GM21825 (cell line): ENCODE data around the gene HCFC1R1.
"Not testable (repeated sequence)": the region's sequence is repeated elsewhere in the genome, so short reads cannot be mapped to it uniquely, and the experiment has no call there.

Experiments used
- ATAC-seq: cut with Tn5 transposase; IDR thresholded peaks from one replicate; pipeline ENCODE4 v1.9.1; 2021; ENCODE audit warnings: mild to moderate bottlenecking, moderate library complexity; ENCODE audit not compliant: unreplicated experiment

HCFC1R1 gene, protein sequence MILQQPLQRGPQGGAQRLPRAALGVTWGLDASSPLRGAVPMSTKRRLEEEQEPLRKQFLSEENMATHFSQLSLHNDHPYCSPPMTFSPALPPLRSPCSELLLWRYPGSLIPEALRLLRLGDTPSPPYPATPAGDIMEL

GRCh38 chr16:3023669-3024478 is at the start of gene HCFC1R1, which contains the start of gene THOC6:
HCFC1R1 (minus strand) TSS chr16:3023942; CDS start chr16:3023941, 1 bp downstream.
THOC6 (plus strand) TSS chr16:3024035; CDS start chr16:3024327, 292 bp downstream.
- ATAC-seq: peak; percentile 56

DNA sequence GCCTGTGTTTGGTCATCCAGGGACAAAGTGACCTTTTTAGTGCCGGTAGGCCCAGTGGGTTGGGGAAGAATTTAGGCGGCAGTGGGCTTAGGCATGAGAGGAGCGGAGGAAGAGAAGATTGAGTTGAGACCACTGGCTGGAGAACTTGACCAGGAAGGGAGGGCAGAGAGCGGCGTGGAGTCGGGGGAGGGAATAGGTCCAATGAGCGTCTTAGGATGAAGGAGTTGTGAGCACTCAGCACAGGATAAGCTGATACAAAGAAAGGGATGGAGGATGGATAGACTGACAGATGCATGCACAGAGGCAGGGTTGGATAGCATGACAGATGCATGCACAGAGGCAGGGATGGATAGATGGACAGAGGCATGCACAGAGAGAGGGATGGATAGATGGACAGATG is 49.7 kb upstream of the HCFC1R1 start:
- ATAC-seq: no peak

DNA sequence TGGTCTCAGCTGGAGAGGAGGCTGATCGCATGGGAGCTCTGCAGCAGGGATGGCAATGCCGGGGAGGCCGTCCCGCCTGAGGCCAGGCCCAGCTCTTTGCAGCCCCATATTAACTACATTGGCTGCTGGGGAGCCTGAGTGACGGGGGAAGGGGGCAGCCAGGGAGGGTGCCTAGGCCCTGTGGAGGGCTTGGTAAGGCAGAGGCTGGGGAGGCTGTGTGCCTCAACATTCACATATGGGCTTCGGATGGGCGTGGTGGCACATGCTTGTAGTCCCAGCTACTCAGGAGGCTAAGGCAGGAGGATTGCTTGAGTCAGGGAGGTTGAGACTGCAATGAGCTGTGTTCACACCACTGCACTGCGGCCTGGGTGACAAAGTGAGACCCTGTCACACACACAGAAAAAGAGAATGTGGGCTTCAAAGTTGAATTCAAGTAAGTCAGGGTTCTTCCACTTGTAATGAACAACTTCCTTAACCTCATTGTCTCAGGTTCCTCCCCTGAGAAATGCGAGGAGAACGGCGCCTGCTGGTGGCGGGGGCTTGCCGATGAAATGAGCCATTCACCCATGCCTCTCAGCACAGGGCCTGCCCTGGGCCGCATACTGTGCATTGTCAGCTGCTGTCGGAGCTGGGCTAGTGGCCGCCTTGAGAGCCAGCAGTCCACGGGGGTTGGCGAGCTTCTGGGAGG is 49.0 kb upstream of the HCFC1R1 start:
- not testable (repeated sequence) for ATAC-seq

DNA sequence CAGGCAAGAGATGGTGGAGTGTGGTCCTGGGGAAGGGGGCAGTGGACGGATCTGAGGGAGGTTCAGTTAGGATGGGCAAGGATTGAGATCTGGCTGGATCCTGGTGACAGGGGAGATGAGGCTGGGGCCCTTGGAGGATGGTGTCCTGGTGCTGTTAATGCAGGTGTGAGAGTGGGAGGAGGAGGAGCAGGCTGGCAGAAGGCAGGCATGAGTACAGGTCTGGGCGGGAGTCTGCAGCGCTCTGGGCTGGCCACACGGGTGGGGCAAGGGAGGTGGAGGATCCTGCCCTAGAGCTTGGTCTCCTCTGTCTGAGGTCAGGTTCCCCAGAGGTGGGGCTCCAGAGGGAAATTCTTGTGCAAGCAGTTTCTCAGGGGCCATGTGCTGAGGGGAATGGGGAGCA is 48.4 kb upstream of the HCFC1R1 start:
- not testable (repeated sequence) for ATAC-seq

GRCh38 chr16:3071655-3072054 is 47.9 kb upstream of the HCFC1R1 start:
- ATAC-seq: no peak

GRCh38 chr16:3070608-3071111 is 46.9 kb upstream of the HCFC1R1 start:
- ATAC-seq: no peak

DNA sequence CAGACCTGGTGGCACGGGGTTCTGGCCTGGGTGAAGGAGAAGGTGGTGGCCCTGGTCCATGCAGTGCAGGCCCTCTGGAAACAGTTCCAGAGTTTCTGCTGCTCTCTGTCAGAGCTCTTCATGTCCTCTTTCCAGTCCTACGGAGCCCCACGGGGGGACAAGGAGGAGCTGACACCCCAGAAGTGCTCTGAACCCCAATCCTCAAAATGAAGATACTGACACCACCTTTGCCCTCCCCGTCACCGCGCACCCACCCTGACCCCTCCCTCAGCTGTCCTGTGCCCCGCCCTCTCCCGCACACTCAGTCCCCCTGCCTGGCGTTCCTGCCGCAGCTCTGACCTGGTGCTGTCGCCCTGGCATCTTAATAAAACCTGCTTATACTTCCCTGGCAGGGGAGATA is 45.4 kb upstream of the HCFC1R1 start:
- ATAC-seq: not testable (repeated sequence)

DNA sequence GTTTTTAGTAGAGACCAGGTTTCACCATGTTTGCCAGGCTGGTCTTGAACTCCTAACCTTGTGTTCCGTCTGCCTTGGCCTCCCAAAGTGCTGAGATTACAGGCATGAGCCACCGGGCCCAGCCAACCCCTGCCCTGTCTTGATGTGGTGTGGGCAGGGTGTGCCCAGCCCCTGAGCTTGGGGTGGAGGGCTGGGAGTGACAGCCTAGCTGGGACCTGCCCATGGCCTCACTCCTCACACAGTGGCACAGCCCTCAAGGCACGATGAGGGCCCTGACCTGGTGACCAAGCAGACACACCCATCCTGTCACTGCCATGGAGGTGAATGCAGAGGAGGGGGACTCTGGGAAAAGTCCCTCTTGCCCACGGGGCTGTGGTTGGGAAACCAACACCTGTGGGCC is 44.7 kb upstream of the HCFC1R1 start:
- ATAC-seq: no peak

DNA sequence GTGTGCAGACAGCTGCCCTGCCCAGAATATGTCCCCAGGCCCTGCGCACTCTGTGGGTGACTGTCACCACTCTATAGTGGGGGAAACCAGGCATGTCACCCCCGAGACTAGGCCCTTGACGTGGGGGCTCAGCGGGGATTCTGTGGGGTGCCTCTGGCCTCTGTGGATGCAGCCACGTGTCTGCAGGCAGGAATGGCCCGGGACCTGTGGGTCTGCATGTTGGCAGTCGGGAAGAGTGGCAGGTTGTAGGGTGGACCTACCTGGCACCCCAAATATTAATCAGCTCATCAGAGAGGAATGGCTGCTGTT is 42.7 kb upstream of the HCFC1R1 start:
- ATAC-seq: no peak

DNA sequence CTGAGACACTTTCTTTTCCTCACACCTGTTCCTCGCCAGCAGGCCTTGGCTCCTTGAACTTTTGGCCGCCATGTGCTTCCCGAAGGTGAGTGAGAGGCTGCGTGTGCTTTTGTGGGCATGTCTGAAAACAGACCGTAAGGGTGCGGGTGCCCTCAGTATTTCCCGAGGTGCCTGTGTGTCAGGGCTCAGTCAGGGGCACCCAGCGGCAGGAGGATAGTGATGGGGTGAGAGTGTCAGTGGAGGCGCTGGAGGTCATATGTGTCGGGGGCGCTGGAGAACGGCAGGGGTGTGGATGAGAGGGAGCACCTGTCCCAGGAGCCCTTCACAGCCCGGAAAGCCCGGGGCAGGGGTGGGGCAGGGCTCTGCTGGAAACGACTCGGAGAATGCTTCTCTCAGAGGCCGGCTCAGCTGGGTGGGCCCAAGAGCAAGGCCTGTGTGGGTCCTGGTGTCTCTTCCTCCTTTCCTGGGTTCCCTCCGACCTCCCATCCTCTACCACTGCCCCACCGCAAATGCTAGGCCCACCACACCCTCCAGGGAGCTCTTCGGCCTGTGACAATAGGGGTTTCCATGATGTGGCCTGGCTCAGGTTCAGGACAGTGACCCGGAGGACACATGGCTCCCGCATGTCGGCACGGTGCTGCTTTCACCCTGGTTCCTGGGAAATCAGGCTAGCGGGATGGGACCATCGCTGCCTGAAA is 42.1 kb upstream of the HCFC1R1 start:
- no peak for ATAC-seq

GRCh38 chr16:3065069-3065741 is 41.5 kb upstream of the HCFC1R1 start, which contains the start of gene IL32:
IL32 (plus strand) TSS chr16:3065640; CDS start chr16:3065812, 172 bp downstream.
- ATAC-seq: no peak

- no peak for ATAC-seq
Observed at GRCh38 chr16:3063625-3064386, 40.1 kb upstream of the HCFC1R1 start.

DNA sequence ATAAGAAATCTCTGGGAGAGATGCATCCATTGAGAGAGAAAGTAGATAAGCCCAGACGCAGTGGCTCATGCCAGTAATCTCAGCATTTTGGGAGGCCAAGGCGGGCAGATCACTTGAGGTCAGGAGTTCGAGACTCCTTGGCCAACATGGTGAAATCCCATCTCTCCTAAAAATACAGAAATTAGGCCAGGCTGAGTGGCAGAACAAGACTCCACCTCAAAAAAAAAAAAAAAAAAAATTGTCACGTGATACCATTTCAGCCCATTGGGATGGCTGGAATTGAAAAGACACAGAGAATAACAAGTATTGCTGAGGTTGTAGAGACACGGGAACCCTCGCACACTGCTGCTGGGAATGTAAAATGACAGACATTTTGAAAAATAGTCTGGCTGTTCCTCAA is 38.8 kb upstream of the HCFC1R1 start:
- ATAC-seq: no peak

DNA sequence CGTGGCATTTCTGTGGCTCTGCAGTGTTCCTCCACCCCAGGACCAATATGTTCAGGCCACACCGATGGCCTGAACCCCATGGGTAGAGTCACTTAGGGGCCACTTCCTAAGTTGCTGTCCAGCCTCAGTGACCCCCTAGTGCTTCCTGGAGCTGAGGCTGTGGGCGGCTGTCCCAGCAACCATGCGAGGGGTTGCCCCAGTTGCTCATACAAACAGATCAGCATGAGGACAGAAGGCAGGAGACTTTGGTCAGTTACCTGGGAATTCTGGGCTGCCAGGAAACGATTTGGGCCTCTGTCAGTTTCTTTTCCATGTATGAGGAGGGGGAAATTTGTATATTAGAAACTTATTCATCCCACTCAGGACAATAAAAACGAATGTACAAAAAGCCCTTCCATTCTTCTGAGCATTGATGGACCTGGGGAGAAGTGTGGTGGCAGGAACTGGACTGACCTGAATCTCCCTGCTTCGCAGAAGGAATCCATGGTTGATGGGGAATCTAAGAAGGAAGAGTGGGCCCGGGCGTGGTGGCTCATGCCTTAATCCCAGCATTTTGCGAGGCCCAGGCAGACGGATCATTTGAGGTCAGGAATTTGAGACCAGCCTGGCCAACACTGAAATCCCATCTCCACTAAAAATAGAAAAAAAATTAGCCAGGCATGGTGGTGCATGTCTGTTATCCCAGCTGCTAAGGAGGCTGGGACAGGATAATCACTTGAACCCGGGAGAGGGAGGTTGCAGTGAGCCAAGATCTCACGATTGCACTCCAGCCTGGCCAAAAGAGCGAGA is 36.8 kb upstream of the HCFC1R1 start:
- no peak for ATAC-seq

DNA sequence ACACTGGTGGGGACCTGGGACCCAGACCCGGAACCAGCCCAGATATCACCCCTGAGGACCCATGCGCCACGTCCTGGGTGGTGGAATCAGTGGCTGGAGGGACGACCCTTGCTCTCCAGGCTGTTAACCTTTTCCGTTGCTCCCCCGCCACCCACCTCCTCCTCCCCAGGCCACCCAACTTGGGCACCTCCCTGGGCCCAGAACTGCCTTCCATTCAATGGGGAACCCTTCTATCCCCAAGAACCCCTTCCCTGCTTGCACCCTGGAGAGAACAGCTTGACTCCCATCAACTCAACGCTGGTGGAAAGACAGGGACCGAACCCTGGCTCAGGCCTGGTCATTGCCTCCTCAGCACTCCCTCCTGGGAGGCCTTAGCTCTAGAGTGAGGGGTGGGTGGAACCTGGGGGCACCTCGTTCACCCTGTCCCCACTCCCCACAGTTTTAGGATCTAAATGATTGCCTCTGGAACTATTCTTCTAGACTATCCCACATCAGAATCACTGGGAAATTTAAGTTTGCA is 36.0 kb upstream of the HCFC1R1 start:
- ATAC-seq: no peak

DNA sequence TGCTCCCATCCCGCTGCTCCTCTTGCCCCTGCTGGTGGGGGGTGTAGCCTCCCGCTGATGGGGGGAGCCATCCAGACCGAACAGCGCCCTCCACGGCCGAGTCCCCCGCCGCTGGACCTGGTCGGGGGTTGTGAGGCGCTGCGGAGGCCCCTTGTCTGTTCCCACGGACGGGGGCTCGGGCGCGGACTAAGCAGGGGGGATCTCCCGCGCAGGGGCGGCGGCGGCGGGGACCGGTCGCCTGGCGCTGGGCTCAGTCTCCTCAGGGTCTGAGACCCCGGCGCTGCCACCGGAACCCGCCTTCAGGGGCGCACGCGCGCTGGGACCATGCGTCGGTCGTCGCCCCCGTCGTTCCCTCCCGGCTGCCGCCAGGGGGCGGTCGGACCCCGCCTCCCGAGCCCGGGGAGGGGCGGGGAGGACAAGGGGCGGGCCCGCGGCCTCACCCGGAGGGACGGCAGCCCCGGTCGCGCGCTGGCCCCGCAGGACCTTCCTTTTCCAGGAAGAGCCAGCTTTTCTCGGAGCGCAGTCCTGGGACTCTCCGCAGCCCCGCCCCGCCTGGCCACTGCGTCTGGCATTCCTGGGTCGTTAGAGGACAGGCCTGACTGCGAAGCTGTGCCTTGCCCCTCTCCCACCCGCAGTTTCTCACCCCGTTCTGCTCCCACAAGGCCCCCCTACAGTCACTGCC is 35.4 kb upstream of the HCFC1R1 start:
- peak; percentile 74 for ATAC-seq

GRCh38 chr16:3058139-3059030 is 34.6 kb upstream of the HCFC1R1 start:
- peak; percentile 32 for ATAC-seq
